Activated CD8-positive, alpha-beta memory T cell treated with anti-CD3 and anti-CD28 coated beads, Interleukin-2, amount 50 U/mL, for 4 hours (primary cell): Measurements from ENCODE around the gene EXO1.
"Not testable (repeated sequence)": the region's sequence is repeated elsewhere in the genome, so short reads cannot be mapped to it uniquely, and the experiment has no call there.

Experiments
- DNase-seq: peaks from one replicate; pipeline ENCODE4 v3.0.0-alpha.2; 2020

Gene EXO1

DNA sequence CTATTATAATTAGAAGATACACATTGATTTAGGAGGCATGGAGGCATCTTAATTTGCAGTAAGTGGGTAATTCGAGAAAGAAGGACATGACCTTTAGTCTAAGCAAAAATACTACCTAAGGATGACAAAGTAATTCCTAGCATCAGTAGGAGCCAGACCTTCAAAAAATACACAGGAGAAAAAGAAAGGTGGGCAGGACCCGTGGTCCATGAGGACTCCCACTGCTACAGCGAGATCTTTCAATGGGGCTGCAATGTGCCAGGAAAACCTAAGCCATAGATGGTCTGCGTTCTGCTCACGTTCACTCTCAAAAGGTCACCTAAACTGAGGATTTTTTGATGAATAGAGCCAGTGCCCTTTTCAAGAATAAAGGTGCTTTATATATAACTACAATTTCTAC lies 10.6 kb upstream of the EXO1 start:
- DNase-seq = no peak

DNA sequence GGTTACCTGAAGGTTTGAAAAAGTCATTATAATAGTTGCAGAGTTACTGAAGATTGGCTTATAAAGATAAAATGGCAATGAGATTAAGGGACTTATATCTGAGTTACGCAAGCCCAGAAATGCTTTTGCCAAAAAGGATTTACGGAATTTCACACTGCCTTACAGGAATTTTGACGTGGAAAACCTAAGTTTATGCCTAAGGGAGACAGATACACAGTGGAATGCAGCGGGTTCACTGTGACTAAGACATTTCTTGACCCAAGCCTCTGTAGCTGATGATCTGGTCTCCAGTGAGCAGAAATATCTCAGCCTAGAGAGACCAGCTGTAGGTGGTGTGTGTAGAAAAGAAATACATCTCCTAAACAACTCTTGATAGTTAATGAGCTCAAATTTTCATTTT lies 10.1 kb upstream of the EXO1 start:
- DNase-seq = no peak

DNA sequence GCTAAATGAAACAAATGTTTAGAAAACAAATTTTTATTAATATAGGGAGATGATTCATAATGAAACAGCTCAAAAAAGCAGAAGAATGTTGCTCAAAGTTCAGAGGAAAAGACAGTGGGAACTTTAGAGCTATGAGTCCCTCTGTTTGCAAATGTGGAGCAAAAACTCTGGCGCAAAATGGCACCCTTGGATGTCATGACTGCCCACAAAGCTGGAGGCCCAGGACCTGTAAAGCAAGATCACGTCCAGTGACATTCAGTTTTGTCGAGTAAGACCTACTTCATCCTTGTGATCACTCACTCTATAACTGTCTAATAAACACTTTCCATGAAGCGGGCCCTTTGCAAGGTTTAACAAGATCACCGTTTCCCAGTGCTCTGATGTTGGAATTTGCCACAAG lies 9.1 kb upstream of the EXO1 start:
- DNase-seq = no peak

DNA sequence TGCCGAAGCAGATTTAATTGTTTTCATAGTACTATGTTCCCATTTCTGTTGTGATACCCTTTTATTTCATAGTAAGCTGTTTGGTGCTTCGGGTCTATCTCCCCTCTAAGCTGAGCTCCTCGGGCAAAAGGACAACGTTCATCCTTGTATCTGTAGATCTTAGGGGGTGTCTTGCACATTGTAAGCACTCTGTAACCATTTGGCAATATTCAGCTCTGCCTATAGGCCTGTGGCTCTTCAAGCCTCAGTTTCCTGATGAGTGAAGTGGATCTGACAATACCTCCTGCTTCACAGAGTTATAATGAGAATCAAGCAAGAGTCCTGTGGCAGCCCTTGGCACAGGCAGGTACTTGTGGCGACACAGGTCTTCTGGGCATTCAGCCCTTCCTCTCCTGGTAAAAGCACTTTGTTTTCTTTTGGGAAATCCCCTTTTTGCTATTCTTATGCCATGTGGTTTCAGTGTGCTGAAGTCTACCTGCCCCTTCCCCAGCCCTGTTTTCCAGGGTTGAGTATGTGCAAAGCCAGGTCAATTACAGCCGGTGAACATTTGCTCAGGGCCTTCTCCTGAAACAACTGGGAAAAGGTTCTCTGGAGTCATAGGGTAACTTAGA lies 8.5 kb upstream of the EXO1 start:
- no peak for DNase-seq

DNA sequence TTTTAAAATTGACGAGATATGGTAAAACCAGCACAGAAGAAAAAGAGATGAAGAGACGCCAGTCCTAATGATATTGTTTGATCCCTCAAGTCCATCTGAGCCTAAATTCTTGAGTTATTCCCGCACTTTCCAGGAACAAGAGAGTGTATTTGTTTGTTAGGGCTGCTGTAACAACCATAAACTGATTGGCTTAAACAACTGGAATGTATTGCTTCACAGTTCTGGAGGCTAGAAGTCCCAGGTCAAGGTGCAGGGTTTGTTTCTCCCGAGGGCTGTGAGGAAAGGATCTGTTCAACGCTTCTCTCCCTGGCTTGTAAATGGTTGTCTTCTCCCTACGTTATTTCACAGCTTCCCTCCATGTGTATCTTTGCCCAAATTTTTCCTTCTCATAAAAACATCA lies 7.8 kb upstream of the EXO1 start:
- DNase-seq = no peak

DNA sequence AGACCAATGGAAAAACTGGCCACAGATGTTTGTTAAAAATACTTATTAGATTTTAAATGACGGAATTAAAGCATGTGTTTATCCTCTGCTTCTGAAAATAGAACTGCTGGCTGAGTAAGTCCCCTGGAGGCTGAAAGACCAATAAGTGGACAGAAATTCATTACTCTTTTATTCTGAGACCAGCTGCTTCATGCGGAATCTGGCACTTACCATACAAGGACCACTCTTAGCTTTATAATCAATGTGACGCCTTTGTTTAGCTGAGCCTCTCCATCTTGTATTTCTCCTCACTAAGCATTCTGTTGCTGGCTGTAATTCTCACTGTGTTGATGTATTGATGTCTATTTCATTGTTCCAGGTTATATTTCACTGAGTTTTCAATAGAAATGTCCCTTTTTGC lies 6.3 kb upstream of the EXO1 start:
- DNase-seq = no peak

DNA sequence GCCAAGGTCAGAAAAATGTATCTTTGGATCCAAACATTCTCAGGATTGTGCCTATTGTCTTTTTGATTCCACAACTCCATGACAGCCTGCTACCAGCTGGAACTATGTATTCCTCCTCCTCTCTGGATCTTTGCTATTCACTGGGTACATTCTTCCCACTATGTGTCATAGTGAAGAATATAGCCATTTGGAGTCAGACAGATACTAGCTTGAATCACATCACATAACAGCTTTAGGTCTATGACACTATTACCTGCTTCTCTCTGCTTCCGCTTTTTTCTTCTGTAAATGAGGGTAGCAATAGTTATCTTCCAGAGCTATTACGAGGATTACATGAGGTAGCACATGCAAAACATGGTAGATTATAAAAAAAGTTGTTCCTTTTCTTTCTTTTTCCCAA lies 5.4 kb upstream of the EXO1 start:
- DNase-seq = no peak

DNA sequence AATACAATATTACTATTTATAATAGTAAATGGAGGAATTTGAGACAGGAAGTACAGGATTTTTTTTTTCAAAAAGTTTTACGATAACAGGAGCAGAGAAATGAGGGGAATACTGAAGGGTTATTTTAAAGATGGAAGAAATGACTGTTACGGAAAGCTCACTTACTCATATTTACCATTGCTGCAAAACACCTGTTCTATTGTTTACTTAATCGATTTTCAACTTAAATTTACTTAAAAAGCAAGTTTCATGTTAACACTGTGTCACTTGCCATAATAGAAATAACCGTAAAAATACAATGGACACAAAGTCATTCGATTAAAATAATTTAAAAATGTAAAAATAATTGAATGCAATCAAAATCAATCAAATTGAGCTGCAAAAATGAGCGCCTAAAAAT lies 3.4 kb upstream of the EXO1 start:
- no peak for DNase-seq

DNA sequence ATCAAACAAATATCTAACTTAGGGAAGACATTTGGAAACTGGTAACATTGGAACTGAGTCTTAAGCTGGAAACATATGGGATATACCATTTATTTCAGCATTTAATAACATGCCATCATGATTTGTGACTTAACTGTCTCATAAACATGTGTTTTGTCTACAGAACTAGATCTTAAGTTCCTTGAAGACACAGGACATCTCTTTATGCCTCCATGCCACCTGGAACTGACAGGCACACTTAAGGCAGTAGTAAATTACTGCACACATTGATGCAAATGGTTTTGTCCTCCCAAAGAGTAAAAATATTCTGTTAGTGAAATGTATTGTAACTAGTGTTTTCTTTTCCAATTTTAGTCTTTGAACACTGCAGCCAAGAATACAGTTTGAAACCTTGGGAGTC lies 1.6 kb upstream of the EXO1 start:
- DNase-seq = no peak

DNA sequence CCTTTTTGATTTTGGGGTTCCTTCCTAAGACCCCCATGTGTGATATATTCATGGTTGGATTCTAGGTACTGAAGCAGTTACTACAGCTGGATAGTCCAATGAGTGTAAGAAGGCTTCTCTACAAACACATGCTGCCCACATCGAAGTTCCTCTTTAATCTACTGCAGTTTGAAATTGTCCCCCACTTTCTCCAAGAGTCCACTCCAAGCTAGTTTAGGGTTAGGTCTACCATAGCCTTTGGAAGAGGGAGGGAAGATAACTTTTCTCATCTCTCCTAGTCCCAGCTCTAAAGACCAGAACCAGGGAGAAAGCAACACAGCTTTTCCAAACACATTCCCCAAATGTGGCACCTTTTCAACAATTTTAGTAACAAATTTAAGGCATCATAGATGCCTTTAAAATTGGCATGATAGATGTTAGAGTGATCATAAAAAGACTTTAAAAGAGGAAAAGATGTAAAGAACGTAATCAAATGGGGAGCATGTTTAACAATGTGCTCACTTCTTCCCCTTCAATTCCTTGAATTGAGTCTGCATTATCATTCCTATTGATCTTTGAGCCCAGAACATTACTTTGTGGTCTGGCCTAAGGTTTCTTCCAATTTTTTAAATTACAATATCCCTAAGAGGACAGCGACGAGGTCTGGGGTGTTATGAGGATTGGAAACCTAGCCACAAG lies 1.0 kb upstream of the EXO1 start:
- DNase-seq = no peak

DNA sequence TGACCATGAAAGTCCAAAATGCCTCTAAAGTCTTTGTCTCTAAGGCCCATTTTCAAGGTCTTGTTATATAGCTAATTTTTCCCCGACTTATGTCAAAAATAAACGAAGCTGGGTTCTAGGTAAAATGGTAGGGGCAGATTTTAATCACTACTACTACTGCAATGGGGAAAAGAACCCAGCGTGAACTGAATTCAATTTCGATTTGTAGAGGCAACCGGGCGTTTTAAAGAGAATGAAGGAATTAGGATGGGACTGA lies 536 bp upstream of the EXO1 start:
- no peak for DNase-seq

DNA sequence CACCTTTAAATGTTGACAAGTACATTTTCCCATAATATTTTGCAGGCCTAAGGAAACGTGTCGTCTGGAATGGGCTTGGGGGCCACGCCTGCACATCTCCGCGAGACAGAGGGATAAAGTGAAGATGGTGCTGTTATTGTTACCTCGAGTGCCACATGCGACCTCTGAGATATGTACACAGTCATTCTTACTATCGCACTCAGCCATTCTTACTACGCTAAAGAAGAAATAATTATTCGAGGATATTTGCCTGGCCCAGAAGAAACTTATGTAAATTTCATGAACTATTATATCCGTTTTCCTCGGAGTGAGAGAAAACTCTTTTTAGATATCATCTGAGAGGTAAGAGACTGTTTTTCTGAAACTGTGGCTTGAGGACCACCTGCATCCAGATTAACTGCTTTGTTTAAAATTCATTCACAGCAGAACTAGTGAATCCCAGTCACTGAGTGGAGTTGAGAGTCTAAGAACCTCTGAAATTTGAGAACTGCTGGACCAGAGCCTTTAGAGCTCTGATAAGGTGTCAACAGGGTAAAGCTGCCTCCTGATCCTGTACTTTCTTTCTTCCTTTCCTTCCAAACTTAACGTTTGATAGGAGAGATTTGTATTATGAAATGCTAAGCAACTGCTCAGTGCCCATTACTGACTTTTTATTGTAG lies 811 bp downstream of the EXO1 start:
- DNase-seq = no peak

DNA sequence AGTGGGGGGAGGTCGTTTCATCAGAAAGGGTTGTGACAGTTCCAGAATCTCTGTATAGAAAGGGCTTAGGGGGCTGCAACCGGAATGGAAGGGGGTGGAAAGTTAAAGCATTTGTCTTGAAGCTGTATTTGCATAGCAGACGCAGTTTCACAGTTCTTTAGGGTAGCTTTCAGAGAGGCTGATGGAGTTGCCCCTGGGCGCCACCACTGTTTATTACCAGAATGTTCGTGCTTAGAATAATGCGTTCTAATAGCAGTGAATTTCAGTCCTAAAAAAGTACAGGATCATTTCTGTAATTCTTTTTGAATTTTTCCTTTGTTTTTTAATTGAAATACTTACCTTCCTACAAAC lies 1.3 kb downstream of the EXO1 start:
- no peak for DNase-seq

DNA sequence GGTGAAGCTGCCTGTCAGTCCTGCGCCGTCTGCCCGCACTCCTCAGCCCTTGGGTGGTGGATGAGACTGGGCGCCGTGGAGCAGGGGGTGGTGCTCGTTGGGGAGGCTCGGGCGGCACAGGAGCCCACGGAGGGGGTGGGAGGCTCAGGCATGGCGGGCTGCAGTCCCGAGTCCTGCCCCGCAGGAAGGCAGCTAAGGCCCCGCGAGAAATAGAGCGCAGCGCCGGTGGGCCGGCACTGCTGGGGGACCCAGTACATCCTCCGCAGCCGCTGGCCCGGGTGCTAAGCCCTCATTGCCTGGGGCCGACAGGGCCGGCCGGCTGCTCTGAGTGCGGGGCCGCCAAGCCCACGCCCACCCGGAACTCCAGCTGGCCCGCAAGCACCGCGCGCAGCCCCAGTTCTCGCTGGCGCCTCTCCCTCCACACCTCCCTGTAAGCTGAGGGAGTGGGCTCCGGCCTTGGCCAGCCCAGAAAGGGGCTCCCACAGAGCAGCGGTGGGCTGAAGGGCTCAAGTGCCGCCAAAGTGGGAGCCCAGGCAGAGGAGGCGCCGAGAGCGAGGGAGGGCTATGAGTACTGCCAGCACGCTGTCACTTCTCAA lies 7.6 kb downstream of the EXO1 start:
- DNase-seq = not testable (repeated sequence)

DNA sequence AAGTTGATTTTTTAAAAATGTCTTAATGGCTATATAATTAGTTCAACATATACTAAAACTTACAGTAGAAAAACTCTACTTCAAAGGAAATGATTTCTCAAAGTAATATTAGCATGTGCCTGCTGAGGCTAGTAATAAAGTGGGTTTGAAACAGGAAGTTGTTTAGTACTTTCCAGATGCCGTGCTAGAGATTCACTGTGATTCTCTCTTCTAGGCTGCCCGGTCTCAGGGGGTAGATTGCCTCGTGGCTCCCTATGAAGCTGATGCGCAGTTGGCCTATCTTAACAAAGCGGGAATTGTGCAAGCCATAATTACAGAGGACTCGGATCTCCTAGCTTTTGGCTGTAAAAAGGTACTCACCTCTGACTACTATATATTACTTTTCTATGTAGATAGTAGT lies 9.1 kb downstream of the EXO1 start:
- DNase-seq = no peak

DNA sequence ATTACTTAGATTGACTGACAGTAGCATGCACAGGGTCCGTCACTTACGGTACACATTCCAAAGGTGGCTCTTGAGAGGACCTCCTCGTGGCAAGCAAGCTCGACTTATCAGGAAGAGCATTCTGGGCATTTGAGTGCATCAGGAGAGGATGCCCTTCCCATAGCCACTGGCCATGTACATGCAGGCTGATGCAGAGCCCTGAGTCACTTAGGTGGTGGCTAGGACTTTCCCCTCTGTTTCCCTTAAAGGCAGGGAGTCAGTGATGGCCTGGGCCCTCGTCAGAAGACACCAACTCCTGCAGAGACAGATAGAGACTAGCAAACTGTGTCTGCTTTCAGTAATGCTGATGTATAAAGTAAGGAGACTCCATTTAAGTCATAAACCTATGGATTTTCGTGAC lies 12.9 kb downstream of the EXO1 start:
- no peak for DNase-seq

DNA sequence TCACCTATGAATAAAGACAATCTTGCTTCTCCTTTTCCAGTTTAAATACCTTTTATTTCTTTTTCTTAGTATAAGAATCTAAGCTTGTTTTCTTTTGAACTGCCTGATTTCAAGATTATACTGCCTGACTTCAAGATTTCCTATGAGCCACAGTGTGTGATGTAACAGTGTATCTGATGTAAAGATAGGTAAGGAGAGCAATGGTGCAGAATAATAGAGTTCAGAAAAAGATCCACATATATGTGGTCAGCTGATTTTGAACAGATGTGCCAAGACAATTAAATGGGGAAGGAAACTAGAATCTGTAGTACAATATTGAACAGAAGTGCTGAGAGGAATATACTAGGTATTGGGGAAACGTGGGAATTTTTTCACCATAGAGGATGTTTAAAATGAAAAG lies 21.0 kb downstream of the EXO1 start:
- DNase-seq = no peak

DNA sequence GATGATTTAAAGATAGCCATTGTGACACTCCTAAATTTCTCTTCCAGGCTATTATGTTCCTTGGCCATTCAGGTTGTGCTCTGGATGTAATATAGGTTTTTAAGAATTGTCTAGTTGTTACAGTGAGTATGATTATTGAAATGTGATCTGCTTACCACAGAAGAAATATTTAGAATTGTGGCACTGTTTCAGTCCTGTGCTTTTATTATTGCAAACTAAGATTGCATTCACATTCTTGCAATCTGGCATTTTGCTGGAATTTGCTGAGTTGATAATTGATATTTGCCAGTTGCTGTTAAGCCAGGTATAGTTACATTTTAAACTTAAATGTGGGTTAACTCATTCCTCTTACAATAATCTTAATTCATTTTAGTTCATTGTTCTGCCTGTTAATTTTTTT lies 22.3 kb downstream of the EXO1 start:
- no peak for DNase-seq

DNA sequence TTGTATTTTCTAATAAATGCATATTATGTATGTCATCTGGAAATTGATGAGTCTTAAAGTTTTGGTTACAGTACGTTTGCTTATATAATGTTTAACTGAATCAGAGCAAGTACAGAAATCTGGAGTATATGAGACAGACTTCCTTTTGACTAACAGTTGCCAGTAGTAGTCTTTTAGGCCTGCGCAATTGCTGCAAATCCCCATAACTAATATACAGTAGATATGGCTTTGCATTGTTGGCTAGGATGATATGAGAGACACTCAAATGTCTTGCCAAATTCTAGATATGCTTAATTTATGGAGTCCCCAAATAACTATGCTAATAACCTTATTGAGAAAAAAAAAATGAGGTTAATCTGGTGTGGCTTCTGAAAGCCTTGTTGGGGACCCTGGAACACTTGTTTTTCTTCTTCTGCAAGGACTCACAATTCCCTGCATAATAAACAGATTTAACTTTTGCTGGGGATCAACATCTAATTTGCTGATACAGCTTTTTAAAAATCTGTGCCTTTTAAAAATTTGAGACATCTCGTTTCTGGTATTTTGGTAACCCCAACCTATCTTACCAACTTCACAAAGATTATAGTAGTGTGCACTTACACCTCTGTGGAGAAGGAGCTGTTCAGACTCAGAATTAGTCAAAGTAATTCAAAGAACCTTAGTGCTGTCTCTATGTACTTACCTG lies 22.9 kb downstream of the EXO1 start:
- DNase-seq = no peak

DNA sequence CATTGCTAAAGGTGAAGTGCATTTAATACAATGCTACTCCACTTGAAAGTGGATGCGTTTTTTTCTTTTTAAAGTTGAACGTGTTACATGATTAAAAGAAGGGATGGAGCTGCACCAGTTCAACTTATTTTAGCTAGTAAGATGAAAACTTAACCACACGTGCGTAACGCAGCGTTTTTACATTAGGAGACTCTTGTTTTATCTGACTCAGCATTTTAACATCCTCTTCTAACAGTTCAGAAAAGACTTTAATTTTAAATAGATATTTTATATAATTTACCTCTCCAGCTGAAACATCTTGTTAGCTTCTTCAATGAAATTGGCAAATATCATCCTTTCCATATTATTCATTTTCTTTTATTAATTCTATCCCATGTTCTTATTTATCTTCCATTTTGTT lies 33.4 kb downstream of the EXO1 start:
- no peak for DNase-seq

DNA sequence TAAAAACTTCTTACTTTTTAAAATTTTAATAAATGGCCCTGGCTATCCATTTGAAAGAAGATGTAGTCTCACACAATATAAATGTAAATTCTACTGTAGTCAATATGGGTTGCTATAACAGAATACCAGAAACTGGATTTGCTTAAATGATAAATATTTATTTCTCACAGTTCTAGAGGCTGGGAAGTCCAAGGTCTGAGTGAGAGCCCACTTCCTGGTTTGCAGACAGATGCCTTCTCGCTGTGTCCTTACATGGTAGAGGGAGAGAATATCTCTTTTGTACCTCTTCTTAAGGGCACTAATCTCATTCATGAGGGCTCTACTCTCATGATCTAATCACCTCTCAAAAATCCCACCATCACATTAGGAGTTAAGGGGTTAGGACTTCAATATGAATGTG lies 35.2 kb downstream of the EXO1 start:
- DNase-seq = no peak

DNA sequence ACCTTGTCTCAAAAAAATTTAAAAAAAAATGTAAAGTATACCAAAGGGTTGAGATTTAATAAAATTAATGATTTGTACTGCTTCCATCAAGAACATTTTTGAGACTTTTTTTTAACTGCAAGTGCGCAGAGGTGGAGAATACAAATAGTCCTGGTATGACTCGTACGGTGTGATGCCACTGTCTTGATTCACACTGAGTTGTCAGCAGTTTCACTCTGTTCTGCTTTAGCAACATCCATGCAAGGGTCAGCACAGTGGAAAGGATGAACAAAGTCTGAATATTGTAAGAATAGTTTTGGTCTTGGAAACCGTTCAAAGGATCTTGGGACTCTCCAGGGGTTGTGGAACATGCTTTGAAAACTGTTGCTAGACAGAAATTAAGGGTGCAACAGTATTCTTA lies 40.2 kb downstream of the EXO1 start:
- no peak for DNase-seq

DNA sequence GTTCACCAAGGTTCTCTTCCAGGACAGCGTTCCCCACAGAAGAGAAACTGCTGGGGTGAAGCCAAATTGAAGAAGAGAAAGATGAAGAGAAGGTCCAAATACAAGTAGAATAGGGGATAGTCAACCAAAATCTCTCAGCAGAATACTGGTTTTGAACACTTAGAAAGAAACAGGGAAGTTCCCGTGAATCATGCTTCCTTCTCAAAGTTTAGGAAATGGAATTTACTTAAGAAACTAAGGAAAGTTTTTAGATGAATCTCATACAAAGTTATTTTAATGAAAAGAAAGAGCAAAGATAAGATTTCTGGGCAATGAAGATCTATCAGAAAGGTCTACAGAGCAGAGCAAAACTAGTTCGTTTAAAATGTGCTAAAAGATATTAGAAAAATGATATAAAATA lies 43.3 kb downstream of the EXO1 start:
- DNase-seq = no peak

DNA sequence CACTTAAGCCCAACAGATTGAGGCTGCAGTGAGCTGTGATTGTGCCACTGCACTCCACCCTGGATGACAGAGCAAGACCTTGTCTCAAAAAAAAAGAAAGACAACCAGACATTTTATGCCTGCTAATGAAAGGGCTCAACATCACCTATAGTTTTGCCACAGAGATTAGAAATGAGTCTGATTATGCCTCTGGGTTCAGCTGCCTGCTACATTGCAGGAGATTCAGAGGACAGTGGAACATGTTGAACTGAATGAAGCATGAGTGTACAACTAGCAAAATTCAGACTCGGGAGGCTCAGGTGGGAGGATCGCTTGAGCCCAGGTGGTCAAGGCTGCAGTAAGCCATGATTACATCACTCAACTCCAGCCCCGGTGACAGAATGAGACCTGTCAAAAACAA lies 46.0 kb downstream of the EXO1 start:
- DNase-seq = no peak
